A673 (cell line): Measurements from ENCODE around the gene KRTAP20-3. TPM values are rescaled to one million over a fixed set of nuclear protein-coding genes. Genes with fewer than 3 reads are reported as not detected.

Experiments used
- BruUV-seq: library from RNA; stranded (reverse); fragments of 400-500 nt; replicated peaks from 2 replicates; lab custom pipeline; 2021; lab: Mats Ljungman, UMichigan
- CTCF ChIA-PET: fragments of 300-600 bp; sonication (Branson Sonifier 250); formaldehyde crosslinking; loops from one replicate; lab custom pipeline; 2022; ENCODE audit warnings: antibody characterized with exemption; lab: Charles Lee
- POLR2A ChIA-PET: fragments of 300-600 bp; sonication (Branson Sonifier 250); formaldehyde crosslinking; loops from one replicate; lab custom pipeline; 2022; ENCODE audit warnings: antibody characterized with exemption; ENCODE audit not compliant: low non-redundant PET; lab: Charles Lee
- DNase-seq: peaks from one replicate; pipeline ENCODE4 v3.0.0-alpha.2; 2015; ENCODE audit warnings: low spot score
- H3K27ac ChIP-seq: fragments of 200-600 bp; sonication (generic); 2 replicates; pipeline ENCODE4 v1.5.1; 2016; ENCODE audit warnings: mixed run types, low read depth, mild to moderate bottlenecking, mixed read lengths, antibody characterized with exemption, low read length; ENCODE audit not compliant: poor library complexity, severe bottlenecking
- H3K27me3 ChIP-seq: fragments of 200-600 bp; sonication (generic); replicated peaks from 2 replicates; pipeline ENCODE4 v1.6.1; 2017; ENCODE audit warnings: mixed run types, low read depth, mild to moderate bottlenecking, mixed read lengths, antibody characterized with exemption, low read length; ENCODE audit not compliant: insufficient read depth, poor library complexity
- H3K36me3 ChIP-seq: fragments of 200-600 bp; sonication (generic); 2 replicates; pipeline ENCODE4 v1.6.1; 2016; ENCODE audit warnings: mixed run types, mild to moderate bottlenecking, mixed read lengths, antibody characterized with exemption, low read length; ENCODE audit not compliant: insufficient read depth, poor library complexity, severe bottlenecking
- H3K4me1 ChIP-seq: fragments of 200-600 bp; sonication (generic); 2 replicates; pipeline ENCODE4 v1.6.1; 2017; ENCODE audit warnings: mixed run types, mild to moderate bottlenecking, mixed read lengths, antibody characterized with exemption, low read length; ENCODE audit not compliant: insufficient read depth, poor library complexity, severe bottlenecking
- H3K4me3 ChIP-seq: fragments of 200-600 bp; sonication (generic); 2 replicates; pipeline ENCODE4 v1.5.1; 2016; ENCODE audit warnings: low read depth, mixed run types, mild to moderate bottlenecking, mixed read lengths, low read length; ENCODE audit not compliant: poor library complexity, severe bottlenecking
- H3K9me3 ChIP-seq: fragments of 200-600 bp; sonication (generic); 2 replicates; pipeline ENCODE4 v1.6.1; 2016; ENCODE audit warnings: mixed run types, low read depth, mild to moderate bottlenecking, mixed read lengths, antibody characterized with exemption, low read length; ENCODE audit not compliant: poor library complexity, severe bottlenecking
- CTCF ChIP-seq: fragments of 300-800, 200-600 bp; sonication (generic); conservative IDR thresholded peaks from 2 replicates; pipeline ENCODE4 v1.5.1; 2017; ENCODE audit warnings: low read depth, mild to moderate bottlenecking, antibody characterized with exemption, low read length, moderate library complexity, mixed read lengths
- EZH2 ChIP-seq: fragments of 200-600 bp; sonication (generic); IDR thresholded peaks from 2 replicates; pipeline ENCODE4 v1.6.1; 2017; ENCODE audit warnings: borderline replicate concordance, low read depth, mild to moderate bottlenecking, mixed read lengths, antibody characterized with exemption, low read length; ENCODE audit not compliant: poor library complexity, severe bottlenecking
- intact Hi-C: fragments of 100-400 bp; cut with micrococcal nuclease; formaldehyde crosslinking; loops from one replicate; pipeline ENCODE4 v1.10.0; 2022; ENCODE audit not compliant: unreplicated experiment
- total RNA-seq: library from RNA; stranded (reverse); gene quantifications from 2 replicates; pipeline ENCODE4 v1.2.3, GENCODE V29; 2021

The KRTAP20-3 gene
- total RNA-seq, 1 experiment from 2014 or later = not detected

GRCh38 chr21:30676737-30677136 is 34.1 kb downstream of the KRTAP20-3 start:
- no peak for DNase-seq
- no TSS peak for BruUV-seq
- TF ChIP-seq EZH2 = no peak
- no peak for TF ChIP-seq CTCF
- Histone ChIP-seq H3K9me3 (peaks cover 10% of the 10 kb centered on the region), H3K4me3 (no peak overlapping the region), H3K4me1 (no peaks in the 10 kb centered on the region), H3K27me3 (no peaks in the 10 kb centered on the region), H3K36me3 (no peaks in the 10 kb centered on the region), H3K27ac (no peak overlapping the region)
- ChIA-PET CTCF (no interaction called here), POLR2A (no interaction called here)
- intact Hi-C loops = no loop called here

GRCh38 chr21:30680586-30680985 is 37.9 kb downstream of the KRTAP20-3 start:
- H3K27me3 ChIP-seq = no peaks in the 10 kb centered on the region
- CTCF ChIA-PET = no interaction called here
- no peak for TF ChIP-seq EZH2
- no peak for TF ChIP-seq CTCF

GRCh38 chr21:30684506-30684905 is 41.8 kb downstream of the KRTAP20-3 start:
- ChIA-PET POLR2A (no interaction called here), CTCF (no interaction called here)
- no peaks in the 10 kb centered on the region for H3K27me3 ChIP-seq
- no peak overlapping the region for H3K4me3 ChIP-seq
- no peaks in the 10 kb centered on the region for H3K4me1 ChIP-seq
- intact Hi-C loops = no loop called here
- no peak overlapping the region for H3K27ac ChIP-seq
- no TSS peak for BruUV-seq
- no peaks in the 10 kb centered on the region for H3K36me3 ChIP-seq
- TF ChIP-seq CTCF (no peak), EZH2 (no peak)
- H3K9me3 ChIP-seq = peaks cover 5% of the 10 kb centered on the region
- DNase-seq = no peak

More at GRCh38 chr21:30680586-30680985, 37.9 kb downstream of the KRTAP20-3 start:
- Histone ChIP-seq H3K4me3 (no peak overlapping the region), H3K36me3 (no peaks in the 10 kb centered on the region), H3K9me3 (peaks cover 5% of the 10 kb centered on the region), H3K4me1 (no peaks in the 10 kb centered on the region), H3K27ac (no peak overlapping the region)
- intact Hi-C loops = no loop called here
- DNase-seq = no peak
- POLR2A ChIA-PET = no interaction called here
- no TSS peak for BruUV-seq
